ENCODE measurements around the gene BANF1.
A peak's percentile ranks its signal among the peaks of the same experiment; 100 is the strongest.
"Not testable (repeated sequence)": the region's sequence is repeated elsewhere in the genome, so short reads cannot be mapped to it uniquely, and the experiment has no call there.

Gene BANF1

DNA sequence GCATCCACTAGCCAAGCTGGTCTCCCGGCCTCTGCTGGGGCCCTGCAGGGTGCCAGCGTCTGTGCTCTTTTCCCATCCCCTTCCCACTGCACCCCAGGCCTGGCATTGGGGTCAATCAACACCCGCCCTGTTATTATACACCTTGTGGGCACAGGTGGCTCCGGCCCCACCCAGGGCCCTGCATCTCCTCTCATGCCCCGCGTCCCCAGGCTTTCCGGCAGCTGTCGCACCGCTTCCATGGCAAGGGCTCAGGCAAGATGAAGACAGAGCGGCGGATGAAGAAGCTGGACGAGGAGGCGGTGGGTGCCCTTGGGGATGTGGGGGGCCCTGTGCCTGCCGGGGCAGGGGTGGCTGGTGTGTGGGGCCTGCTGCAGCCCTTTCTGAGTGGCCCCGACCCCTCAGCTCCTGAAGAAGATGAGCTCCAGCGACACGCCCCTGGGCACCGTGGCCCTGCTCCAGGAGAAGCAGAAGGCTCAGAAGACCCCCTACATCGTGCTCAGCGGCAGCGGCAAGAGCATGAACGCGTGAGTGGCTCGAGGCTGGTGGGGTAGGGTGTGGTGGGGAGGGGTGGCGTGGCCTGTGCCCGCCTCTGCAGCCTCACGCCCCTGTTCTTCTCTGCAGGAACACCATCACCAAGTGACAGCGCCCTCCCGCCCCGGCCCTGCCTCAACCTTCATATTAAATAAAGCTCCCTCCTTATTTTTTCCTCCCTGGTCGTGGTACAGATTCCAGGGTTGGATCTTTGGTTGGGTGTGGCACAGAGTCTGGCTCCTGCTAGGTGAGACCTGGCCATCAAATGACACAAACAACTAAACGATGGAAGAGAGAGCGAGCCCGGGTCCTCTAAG is 23.7 kb upstream of the BANF1 start:
- DNase-seq: no peak

DNA sequence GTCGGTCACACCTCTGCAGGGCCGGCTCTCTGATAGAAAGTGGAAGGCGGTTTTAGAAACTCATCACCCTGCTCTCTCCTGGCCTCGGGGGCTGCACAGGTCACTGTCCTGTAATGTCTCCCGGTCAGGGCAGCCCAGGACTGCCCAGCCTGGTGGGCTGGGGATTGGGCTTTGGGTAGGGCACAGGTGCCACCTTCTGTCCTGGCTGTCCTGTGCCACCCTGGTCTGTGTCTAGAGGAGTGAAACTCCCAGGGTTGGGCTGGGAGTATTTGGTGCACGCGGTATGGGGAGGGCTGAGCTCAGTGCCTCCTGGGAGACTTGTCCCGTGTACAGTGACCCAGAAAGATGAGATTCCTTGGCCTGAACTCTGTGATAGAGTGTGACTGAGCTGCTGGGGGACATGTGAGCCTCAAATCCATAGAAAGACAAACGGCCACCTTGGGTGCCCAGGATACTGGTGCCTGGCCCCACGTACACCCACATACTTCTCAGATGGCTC is 23.0 kb upstream of the BANF1 start:
- DNase-seq: no peak

DNA sequence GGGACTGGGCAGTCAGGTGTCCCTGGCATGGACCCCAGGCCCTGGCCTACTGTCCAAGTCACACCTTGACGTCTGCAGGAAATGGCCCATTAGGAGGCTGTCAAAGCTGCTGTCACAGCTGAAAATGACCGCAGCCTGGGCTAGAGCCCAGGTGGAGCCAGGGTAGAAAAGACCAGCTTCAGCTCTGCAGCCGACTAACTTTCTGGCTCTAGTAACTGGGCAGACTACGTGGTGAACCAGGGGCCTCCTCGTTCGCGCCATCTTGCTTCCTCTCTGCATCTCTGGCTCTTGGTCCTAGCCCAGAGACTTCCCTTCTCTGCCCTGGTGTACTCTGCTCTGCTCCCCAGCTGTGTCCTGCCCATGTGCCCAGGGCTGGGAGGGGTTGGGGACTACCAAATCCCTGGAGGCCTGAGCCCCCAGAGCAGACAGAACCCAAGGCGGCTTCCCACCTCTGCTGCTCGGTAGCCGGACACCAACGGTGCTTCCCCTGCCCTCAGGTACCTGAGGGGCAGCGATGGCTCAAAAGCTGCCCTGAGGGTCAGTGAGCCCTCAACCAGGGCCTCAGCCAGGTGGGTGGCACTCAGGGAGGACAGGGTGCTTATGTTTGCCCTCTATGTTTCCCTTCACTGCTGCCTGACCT is 21.1 kb upstream of the BANF1 start:
- DNase-seq: no peak

DNA sequence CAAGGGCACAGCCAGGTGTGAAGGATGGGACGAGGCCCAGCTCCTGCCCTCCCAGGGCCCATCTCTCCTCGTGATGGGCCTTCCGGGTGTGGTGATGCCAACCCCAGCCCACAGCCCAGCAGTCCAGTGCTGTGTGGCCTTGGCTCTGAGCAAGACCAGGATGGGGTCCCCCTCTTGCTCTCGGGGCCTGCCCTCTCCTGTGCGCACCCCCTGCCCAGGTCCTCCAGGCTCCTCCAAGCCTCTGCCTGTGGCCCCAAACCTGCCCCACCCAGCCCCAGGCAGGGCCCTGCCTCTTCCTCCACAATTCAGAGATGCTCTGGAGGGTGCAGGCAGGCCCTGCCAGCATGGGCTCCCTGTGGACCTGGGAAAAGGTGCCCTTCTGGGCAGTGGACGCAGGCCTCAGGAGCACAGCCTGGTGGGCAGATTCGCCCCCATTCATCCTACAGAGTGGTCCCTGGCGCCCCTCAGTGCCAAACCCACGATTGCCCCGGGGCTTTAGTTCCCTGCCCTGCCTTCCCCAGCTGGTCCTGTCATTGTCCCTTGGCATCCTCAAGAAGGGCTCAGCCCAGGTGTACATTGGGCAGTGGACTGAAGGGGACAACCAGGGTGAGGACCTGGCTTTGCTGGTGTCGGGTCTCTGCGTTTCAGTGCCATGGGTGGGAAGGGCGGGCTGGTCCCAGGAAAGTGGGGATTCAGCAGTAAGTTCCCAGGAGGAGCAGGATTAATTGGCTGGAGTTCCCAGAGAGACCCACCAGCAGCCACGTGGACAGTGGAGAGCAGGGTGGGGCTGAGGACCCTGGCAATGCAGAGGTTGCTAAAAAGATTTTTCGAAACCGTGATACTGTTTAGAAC is 20.1 kb upstream of the BANF1 start:
- DNase-seq: no peak

DNA sequence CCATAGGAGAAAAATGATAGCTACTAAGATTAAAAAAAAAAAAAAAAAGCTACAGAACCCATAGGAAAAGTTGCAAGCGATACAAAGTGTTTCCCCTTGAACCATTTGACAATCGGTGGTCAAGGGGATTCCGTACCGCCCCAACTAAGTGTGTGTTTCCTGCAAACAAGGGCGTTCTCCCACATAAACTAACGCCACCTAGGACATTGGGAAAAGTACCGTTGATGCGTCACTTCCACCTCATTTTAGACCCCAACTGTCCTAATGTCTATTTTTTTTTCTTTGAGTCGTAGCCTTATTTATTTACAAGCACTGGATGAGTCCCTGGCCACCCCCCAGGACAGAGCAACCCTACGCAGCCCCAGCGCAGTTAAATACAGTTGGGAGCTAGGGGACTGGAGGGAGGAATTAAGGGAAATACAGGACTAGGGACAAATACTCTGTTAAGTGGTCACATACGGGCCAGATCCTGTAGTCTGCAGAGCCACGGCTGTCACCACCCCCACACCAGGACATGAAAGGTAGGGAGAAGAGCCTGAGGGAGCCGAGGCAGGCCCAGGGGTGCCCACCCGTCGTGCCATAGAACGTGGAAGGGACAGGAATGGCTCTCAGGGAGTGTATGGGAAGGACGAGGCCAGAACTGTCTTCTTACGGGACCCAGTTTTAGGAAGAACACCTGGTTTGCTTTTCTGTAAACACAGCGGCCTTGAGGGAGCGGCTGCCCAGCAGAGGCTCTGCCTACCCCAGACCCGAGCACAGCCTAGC is 19.3 kb upstream of the BANF1 start:
- no peak for DNase-seq

DNA sequence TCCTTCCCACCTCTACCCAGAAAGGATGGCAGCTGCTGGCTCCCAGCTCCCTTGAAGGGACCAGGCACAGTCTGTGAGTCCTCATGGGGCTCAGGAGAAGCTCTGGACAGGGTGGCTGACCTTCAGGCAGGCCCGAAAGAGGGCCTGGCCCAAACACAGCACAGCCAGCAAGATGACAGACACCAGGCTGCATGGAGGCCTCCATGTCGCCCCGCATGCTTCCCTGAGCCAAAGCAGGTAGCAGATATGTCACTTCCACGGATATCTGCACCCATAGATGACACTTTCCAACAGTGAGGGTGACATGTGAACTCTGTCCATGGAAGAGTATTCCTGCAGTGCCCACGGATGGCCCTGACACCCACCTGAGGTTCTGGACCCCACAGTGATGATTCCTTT is 18.7 kb upstream of the BANF1 start:
- no peak for DNase-seq

DNA sequence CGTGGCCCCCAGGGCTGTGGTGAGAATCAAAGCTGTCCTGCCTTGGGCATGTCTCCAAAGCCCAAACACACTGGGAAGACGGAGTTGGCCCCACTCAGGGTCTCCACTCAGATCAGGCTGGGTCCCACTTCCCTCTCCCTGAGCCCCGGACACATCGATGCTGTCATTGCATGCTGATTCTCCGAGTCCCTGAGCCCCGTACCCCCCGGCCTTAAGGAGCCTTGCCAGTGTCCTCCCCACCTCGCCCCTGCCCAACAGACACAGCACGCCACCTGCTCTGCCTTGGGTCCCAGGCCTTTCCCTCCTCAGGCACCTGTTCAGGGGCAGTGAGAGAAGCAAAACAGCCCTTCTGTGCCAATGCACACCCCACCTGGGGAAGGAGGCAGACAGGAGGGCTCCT is 15.0 kb upstream of the BANF1 start:
- DNase-seq: no peak

DNA sequence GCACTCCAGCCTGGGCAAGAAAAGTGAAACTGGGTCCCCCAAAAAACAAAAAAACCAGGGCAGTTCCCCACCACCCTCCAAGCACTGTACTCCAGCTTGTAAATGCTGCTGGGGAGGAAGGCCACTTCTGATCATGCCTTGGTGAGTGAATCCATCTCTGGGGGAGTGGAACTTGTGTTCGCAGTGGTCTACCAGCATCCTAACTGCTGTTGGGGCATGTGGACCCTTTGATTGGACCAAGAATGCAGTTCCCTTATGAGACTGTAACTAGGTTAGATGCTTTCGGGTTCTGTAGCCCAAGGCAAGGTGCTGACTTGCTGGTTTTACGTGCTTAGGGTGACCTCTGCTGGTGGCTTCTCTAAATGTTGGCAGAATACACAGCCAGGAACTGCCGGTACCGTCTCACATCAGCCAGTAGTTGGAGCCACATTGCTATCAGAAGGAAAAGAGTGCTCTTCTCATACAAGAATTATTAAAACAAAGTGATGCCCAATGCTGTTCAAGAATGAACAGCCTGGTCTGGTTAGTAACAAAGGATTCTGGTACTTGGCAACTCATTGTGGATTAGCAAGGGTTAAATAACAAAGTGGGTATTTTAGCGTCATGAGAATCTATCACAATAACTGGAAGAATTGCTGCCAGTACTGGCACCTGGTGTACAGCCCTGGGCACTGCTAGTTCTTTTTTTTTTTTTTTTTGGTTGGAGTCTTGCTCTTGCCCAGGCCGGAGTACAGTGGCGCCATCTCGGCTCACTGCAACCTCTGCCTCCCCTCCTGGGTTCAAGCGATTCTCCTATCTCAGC is 13.3 kb upstream of the BANF1 start:
- peak; percentile 86 for DNase-seq

DNA sequence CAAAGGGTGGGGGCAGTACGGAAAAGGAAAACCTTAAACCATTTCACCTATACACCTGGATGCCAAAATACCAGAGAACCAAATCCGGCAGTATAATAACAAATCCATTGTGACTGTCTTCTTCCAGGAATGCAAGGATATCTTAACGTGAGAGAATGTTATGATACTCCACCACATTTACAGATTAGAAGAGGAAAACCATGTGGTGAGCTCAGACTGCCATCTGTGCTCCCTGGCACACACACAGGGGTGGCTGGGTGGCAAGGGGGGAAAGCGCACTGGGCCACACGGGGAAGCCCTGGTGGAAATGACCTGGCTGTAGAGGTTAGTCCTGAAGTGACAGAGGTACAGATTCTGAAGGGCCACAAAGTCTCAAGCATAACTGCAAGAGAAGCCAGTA is 10.2 kb upstream of the BANF1 start:
- no peak for DNase-seq

DNA sequence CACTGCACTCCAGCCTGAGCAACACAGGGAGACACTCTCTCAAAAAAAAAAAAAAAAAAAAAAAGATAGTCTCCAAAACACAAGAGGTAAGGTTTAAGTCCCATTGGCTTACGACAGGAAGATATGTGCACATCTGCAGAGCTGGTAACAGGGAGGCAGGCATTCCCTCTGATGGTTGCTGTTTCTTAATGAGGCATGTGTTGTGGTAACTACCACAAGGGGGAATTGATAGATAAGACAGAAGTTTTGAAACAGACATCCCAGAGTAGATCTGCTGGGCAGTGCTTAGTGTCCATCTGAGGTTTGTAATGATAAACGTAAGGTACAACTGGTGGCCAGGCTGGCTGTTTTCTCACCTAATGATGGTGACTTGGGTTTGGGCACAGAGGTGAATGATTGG is 5.0 kb upstream of the BANF1 start:
- DNase-seq: no peak

DNA sequence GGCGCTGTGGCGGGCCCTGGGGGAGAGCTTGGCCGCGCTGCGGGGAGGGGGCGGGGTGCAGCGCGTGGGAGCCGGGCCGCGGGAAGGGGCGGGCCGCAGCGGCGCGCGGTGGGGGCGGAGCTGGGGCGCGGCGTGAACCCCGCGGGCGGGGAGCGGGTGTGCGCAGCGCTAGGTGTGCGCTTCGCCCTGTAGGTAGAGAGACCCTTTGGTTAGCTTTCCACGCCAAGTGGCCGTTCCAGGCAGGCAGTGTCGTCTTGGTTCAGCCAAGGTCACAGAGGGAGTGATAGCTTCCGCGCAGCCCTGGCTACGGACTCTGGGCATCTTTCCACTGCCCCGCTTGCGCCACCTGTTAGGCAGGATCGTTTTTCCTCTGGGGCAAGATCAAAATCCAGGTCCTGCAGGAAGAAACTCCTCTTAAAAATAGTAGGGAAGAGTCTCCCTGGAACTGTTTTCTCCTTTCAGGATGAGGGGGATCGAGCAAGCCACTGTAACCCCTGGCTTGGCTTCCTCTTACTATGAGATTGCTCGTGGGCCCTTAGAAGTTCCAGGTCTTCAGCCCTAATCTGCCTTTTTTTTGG is 434 bp downstream of the BANF1 start:
- DNase-seq: peak; percentile 61

DNA sequence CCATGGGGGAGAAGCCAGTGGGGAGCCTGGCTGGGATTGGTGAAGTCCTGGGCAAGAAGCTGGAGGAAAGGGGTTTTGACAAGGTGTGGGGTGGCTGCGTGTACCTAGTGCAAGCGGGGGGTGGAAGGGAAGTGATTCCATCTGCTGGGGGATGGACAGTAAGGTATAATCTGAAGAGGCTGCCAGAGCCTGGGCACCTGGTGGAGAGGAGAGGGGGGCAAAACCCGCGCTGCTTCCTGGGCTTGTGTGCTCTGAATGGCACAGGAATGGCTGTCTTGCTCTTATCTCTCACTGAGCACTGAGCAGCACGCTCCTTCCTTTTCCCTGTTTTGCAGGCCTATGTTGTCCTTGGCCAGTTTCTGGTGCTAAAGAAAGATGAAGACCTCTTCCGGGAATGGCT is 988 bp downstream of the BANF1 start:
- DNase-seq: no peak

DNA sequence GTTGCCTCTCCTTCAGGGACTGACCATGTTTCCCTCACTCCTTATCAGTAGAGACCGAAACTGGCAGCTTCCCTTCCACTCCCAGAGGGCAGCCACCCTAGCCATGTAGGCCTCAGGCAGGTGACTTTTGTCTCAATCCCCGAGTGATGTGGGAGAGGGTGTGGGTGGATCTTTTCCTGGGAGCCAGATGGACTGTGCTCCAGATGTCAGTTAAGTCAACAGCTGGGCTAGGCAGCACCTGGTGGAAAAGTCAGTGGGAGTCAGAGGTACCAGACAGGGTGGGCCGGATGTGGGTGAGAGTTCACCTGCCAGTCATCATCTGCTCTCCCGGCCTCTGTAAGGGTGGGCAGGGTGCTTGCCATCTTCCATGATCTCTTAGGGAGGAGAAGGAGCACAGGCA is 1.9 kb downstream of the BANF1 start:
- DNase-seq: no peak

DNA sequence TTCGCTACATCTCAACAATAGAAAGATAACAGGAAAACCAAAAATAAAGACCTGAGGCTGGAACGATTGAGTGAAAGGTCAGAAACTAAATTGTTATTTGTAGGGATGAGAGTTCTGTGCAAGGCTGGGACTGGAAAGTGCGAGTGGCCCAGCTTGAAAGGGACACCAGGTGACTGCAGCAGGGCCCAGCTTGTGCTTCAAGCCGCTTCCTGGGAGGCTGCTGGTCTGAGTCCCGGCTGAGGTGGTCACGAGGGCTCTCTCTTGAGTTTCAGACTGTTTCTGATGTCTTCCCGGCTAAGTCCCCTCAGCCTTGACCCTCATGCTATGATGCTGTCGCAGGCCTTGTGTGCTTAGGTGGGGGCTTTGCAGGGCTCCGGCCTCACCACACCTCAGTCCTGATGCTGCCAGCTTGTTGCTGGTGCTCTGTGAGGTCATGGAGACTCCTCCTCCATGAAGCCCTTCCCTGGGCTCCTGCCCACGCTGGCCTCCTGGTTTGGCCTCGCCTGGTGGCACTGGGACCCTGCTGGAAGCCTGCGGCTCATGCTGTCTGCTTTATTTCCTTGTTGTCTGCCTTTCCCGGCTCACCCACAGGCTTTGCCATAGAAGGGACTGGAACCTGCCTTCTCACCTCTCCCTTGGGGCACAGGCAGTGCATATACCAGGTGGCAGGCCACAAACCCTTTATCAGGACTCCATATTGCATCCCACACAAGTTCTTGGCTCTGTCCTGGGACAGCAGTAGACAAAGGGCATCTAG is 4.0 kb downstream of the BANF1 start:
- DNase-seq: no peak

DNA sequence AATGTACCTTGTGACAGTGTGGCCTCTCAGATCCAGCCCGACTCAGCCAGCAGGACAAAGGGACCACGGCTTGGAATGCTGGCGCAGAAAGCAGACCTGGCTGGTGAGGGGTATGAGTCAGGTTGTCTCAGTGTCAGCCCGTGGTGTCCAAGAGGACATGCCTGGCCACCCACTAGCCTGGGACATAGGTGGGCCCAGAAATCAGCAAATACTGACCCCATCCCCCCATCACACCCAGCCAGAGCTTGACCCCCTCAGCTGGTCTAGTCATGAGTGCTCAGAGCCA is 4.5 kb downstream of the BANF1 start:
- DNase-seq: no peak

DNA sequence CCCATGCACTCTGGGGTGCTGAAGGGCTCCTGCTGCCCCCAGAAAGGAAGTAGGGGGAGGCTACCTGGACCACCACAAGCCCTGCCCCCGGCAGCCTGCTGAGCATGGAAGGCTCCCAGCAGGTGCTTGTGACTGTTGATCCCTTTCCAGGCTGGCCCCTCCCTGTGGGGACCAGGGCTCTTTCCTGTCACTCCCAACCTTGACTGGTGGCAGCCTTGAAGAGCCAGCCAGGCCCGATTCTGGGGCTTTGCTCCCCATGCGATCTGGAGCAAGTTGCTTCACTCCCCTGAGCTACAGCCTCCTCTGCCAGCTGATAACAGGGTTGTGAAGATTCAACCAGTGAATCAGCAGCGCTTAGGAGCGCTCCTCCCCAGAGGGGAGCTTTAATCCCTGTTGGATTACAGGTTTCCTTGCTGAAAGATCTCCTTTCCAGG is 4.9 kb downstream of the BANF1 start:
- no peak for DNase-seq

DNA sequence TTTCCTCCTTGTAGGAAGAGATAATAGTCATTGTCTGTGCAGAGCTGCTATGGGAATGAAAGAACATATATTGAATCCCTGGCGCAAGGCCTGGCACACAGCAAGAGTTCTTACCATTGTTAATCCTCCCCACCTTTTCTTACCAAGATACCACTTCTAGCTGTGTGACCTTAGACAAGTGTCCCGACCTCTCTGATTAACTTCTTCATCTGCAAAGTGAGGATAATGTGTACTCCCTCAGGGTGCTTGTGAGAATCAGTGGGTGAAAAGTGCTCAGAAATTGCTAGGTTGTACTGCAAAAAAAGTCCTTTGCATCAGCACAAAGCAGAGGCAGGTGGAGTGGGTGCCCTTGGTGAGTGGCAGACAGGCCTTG is 5.8 kb downstream of the BANF1 start:
- no peak for DNase-seq

DNA sequence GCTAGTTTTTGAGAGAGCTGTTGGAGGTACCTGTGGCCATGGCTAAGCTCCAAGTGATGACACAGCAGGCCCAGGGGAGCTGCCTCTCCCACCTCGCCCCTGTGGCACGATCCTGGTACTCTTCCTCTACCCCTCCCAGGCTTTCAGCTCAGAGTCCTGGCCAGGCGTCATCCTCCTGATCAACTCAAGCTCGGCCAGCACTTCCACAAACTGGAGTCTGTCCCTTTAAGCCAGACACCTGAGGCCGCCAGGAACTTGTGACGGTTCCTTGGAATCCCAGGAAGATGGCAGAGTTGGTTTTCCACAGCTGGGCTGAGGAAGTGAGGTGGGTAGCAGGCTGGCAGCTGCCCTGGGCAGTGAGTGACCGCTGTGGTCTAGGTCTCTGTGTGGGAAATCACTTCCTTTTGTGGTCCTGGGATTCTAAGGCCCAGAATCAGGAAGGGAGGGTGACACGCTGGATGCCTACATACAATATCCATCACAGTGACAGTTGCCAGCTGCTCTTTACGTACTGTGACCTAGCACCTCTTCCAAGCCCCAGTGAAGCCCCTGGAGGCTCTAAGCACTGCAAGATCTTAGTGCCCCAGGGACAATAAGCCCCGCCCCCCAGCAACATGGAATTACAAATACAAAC is 6.3 kb downstream of the BANF1 start:
- no peak for DNase-seq

DNA sequence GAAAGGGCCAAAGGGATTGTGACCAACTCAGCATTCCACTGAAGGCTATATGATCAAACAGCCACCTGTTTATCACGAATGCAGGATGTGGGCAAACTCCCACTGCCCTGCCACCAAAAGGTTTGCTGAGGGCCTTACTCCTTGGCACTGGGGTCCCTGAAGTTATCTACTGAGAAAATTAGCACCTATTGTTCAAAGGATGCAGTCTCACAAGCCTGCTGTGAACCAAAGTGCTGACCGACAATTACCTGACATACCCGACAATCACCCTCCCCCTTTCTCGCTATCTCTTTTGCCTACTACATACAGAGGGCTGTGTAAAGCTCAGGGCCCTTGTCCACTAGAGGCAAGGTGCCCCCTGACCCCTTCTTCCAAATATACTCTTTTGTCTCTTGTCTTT is 7.7 kb downstream of the BANF1 start:
- DNase-seq: not testable (repeated sequence)

DNA sequence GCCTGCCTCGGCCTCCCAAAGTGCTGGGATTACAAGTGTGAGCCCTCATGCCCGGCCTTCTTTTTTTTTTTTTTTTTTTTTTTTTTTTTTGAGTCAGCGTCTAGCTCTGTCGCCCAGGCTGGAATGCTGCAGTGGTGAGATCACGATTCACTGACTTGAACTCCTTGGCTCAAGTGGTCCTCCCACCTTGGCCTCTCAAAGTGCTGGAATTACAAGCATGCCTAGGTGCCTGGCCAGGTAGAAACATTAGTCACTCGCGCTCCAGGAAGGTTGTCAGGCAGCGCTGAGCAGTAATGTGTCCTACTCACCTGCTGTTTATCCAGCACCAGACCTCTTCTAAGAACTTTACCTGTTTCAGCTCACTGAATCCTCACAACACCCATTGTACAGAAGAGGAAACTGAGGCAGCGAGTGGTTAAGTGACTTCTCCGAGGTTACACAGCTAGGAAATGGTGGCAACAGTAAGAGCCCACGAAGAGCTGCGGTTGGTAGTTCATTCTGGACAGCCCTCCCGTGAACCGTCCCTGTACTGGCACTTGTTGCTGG is 9.0 kb downstream of the BANF1 start:
- peak; percentile 19 for DNase-seq

Data from NCI-H2029 (cell line).